D721Med (cell line): ENCODE results near the gene FBXW11.
"Not testable (repeated sequence)": the region's sequence is repeated elsewhere in the genome, so short reads cannot be mapped to it uniquely, and the experiment has no call there.

Source experiments
- DNase-seq: peaks from one replicate; pipeline ENCODE4 v3.0.0; 2011; ENCODE audit warnings: low spot score; ENCODE audit not compliant: insufficient read length
- FAIRE-seq: peaks from 2 replicates; lab custom pipeline; 2011; peaks lifted over from hg19 to GRCh38; lab: Jason Lieb, UNC
- CTCF ChIP-seq: IDR thresholded peaks from 2 replicates; pipeline ENCODE4 v1.5.1; 2012; ENCODE audit warnings: mild to moderate bottlenecking, control low read depth; ENCODE audit not compliant: insufficient read depth; ENCODE audit errors: missing control alignments

The FBXW11 gene

GRCh38 chr5:171984748-171985419, 21.6 kb downstream of the FBXW11 start:
- FAIRE-seq (no peak), DNase-seq (no peak)
- no peak for TF ChIP-seq CTCF

- TF ChIP-seq CTCF, result no peak
- no peak for FAIRE-seq
Observed at GRCh38 chr5:171981847-171982246, 24.6 kb downstream of the FBXW11 start.

GRCh38 chr5:171980792-171981191, 25.6 kb downstream of the FBXW11 start:
- no peak for TF ChIP-seq CTCF
- FAIRE-seq (no peak), DNase-seq (no peak)

More at GRCh38 chr5:171981847-171982246, 24.6 kb downstream of the FBXW11 start:
- no peak for DNase-seq

GRCh38 chr5:171979606-171980005, 26.8 kb downstream of the FBXW11 start:
- FAIRE-seq (no peak), DNase-seq (no peak)
- TF ChIP-seq CTCF, result no peak

- FAIRE-seq (no peak), DNase-seq (no peak)
- TF ChIP-seq CTCF, result no peak
Observed at GRCh38 chr5:171978519-171978918, 27.9 kb downstream of the FBXW11 start.

GRCh38 chr5:171978016-171978415, 28.4 kb downstream of the FBXW11 start:
- FAIRE-seq, result no peak
- TF ChIP-seq CTCF, result no peak
- DNase-seq, result no peak

- FAIRE-seq, DNase-seq: not testable (repeated sequence)
Observed at GRCh38 chr5:171977244-171977950, 29.0 kb downstream of the FBXW11 start.
